Retinal pigment epithelial cell (primary cell): Measurements from ENCODE around the gene PSMC5.
"Not testable (repeated sequence)": the region's sequence is repeated elsewhere in the genome, so short reads cannot be mapped to it uniquely, and the experiment has no call there.

Source experiments
- DNase-seq: peaks from one replicate; pipeline ENCODE4 v3.0.0-alpha.2; 2010; ENCODE audit warnings: low read depth
- H3K4me3 ChIP-seq: 2 replicates; pipeline ENCODE4 v1.5.1; 2011; ENCODE audit warnings: mild to moderate bottlenecking, low read length, control low read depth, moderate library complexity
- TF ChIP-seq, protein P1 (sequence below): conservative IDR thresholded peaks from 2 replicates; pipeline ENCODE4 v1.5.1; 2011; ENCODE audit warnings: low read depth, low read length, control low read depth, inconsistent platforms

The PSMC5 gene

DNA sequence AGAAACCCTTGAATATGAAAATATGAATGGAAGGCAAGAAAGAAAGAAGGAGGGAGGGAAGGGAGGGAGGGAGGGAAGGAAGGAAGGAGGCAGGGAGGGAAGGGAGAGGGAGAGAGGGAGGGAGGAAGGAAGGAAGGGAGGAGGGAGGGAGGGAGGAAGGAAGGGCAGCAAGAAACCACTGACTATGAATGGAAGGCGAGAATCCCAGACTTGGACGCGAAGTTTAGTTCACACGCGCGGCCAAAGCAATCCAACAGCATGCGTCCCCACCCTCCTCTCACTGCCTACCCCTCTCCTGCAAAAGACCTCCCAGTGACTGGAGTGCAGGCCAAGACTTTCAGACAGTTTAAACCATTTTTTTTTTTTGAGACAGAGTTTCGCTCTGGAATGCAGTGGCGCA, 23.2 kb downstream of the PSMC5 start:
- no peak overlapping the region for H3K4me3 ChIP-seq
- DNase-seq = no peak
- TF ChIP-seq, protein P1, sequence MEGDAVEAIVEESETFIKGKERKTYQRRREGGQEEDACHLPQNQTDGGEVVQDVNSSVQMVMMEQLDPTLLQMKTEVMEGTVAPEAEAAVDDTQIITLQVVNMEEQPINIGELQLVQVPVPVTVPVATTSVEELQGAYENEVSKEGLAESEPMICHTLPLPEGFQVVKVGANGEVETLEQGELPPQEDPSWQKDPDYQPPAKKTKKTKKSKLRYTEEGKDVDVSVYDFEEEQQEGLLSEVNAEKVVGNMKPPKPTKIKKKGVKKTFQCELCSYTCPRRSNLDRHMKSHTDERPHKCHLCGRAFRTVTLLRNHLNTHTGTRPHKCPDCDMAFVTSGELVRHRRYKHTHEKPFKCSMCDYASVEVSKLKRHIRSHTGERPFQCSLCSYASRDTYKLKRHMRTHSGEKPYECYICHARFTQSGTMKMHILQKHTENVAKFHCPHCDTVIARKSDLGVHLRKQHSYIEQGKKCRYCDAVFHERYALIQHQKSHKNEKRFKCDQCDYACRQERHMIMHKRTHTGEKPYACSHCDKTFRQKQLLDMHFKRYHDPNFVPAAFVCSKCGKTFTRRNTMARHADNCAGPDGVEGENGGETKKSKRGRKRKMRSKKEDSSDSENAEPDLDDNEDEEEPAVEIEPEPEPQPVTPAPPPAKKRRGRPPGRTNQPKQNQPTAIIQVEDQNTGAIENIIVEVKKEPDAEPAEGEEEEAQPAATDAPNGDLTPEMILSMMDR = no peak

GRCh38 chr17:63853260-63853659, 26.0 kb downstream of the PSMC5 start:
- TF ChIP-seq, protein P1 = no peak
- no peak for DNase-seq
- no peak overlapping the region for H3K4me3 ChIP-seq

GRCh38 chr17:63854709-63855108, 27.5 kb downstream of the PSMC5 start:
- DNase-seq = no peak
- TF ChIP-seq, protein P1 = no peak
- H3K4me3 ChIP-seq = no peak overlapping the region

DNA sequence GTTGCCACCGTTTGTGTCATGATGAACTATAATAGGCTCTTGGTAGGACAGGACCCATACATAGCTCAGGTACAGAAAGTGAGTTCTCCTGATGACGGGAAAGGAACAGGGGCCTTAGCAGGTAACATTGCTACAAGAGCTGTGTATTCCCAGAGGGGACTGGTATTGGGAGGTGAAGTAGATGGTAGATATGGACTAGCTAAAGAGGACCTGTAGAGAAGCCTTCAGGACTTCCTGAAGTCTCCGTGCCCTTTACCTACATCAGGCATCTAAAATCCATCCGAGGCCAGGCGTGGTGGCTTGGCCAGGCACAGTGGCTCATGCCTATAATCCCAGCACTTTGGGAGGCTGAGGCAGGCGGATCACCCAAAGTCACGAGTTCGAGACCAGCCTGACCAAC, 28.0 kb downstream of the PSMC5 start:
- H3K4me3 ChIP-seq = no peak overlapping the region
- no peak for DNase-seq
- TF ChIP-seq, protein P1 = no peak

GRCh38 chr17:63856425-63856824, 29.2 kb downstream of the PSMC5 start:
- not testable (repeated sequence) for H3K4me3 ChIP-seq, DNase-seq

DNA sequence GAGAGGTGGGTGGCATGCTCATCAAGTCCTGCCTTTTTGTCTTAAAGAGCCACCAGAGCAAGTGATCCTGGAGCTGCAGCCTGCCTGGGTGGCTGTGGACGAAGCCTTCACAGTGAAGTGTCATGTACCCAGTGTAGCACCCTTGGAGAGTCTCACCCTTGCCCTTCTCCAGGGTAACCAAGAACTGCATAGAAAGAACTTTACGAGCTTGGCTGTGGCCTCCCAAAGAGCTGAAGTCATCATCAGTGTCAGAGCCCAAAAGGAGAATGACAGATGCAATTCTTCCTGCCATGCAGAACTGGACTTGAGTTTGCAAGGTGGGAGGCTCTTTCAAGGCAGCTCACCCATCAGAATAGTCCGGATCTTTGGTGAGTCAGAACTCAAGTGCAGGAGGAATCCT, 32.0 kb downstream of the PSMC5 start:
- H3K4me3 ChIP-seq = no peak overlapping the region
- TF ChIP-seq, protein P1 = no peak
- DNase-seq = no peak

DNA sequence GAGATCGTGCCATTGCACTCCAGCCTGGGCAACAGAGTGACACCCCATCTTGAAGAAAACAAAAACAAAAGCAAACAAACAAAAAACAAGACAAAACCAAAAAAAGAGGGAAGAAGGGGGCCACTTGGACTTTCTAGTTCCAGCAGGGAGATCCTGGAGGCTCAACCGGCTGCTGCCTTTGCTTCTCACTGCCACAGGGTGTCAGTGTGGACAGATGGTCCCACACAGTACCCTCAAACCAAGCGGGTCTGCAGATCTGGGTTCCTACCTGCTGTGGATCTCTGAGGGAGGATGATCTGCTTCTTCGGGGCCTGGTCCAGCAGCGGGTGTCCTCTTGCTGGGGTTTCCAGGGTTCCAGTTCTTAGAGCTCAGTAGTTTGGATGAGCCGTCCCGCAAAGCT, 39.4 kb downstream of the PSMC5 start:
- H3K4me3 ChIP-seq, DNase-seq: not testable (repeated sequence)
- TF ChIP-seq, protein P1 = peak; percentile 16
